Skeletal muscle tissue (tissue), 4 donors: ENCODE measurements around the gene CD163. TPM values are rescaled to one million over a fixed set of nuclear protein-coding genes. Genes with fewer than 3 reads are reported as not detected.

Experiments
- H3K27ac ChIP-seq: one replicate; pipeline ENCODE4 v1.7.0; 2013; ENCODE audit warnings: mild to moderate bottlenecking, low read depth, low read length, inconsistent platforms
- H3K27me3 ChIP-seq, 3 donors: one replicate each; pipeline ENCODE4 v1.7.0; 2013; ENCODE audit warnings: low read length in 3 of 3; ENCODE audit not compliant: control insufficient read depth in 3 of 3, insufficient read depth in 3 of 3
- H3K36me3 ChIP-seq, 3 donors: one replicate each; pipeline ENCODE4 v1.7.0; 2013; ENCODE audit warnings: low read length in 3 of 3; ENCODE audit not compliant: control insufficient read depth in 3 of 3, insufficient read depth in 3 of 3
- H3K4me1 ChIP-seq, 3 donors: one replicate each; pipeline ENCODE4 v1.7.0; 2013; ENCODE audit warnings: low read length in 3 of 3, mild to moderate bottlenecking in 3 of 3; ENCODE audit not compliant: control insufficient read depth in 3 of 3, insufficient read depth in 3 of 3
- H3K4me3 ChIP-seq, 3 donors: one replicate each; pipeline ENCODE4 v1.7.0; 2013; ENCODE audit warnings: low read length in 3 of 3
- H3K9ac ChIP-seq, 3 donors: one replicate each; pipeline ENCODE4 v1.7.0; 2013; ENCODE audit warnings: low read length in 3 of 3, mild to moderate bottlenecking in 3 of 3, moderate library complexity in 2 of 3, low read depth in 1 of 3
- H3K9me3 ChIP-seq, 3 donors: one replicate each; pipeline ENCODE4 v1.7.0; 2013; ENCODE audit warnings: low read length in 3 of 3; ENCODE audit not compliant: control insufficient read depth in 3 of 3
- total RNA-seq: library from RNA; depleted of rRNA; stranded (reverse); fragments of >200 nt; gene quantifications from one replicate; pipeline ENCODE4 v1.2.3, GENCODE V29; 2014
- donor health status: Osteomylitis.

Gene CD163
- total RNA-seq, 1 donor from 2014 or later = 23.0 TPM

GRCh38 chr12:7497661-7498060, 5.9 kb downstream of the CD163 start:
- Histone ChIP-seq H3K27me3 (no peaks in the 10 kb centered on the region), H3K27ac (no peak overlapping the region), H3K4me1 (no peaks in the 10 kb centered on the region), H3K9ac (no peak overlapping the region), H3K9me3 (no peaks in the 10 kb centered on the region), H3K4me3 (no peak overlapping the region), H3K36me3 (no peaks in the 10 kb centered on the region)

GRCh38 chr12:7496451-7496850, 7.1 kb downstream of the CD163 start:
- Histone ChIP-seq H3K4me3 (no peak overlapping the region), H3K27ac (no peak overlapping the region), H3K9ac (no peak overlapping the region)

GRCh38 chr12:7495136-7495535, 8.4 kb downstream of the CD163 start:
- Histone ChIP-seq H3K4me1 (no peaks in the 10 kb centered on the region), H3K27ac (no peak overlapping the region), H3K27me3 (no peaks in the 10 kb centered on the region), H3K9me3 (no peaks in the 10 kb centered on the region), H3K9ac (no peak overlapping the region), H3K36me3 (no peaks in the 10 kb centered on the region), H3K4me3 (no peak overlapping the region)

More at GRCh38 chr12:7496451-7496850, 7.1 kb downstream of the CD163 start:
- H3K27me3 ChIP-seq = no peaks in the 10 kb centered on the region
- no peaks in the 10 kb centered on the region for H3K36me3 ChIP-seq
- no peaks in the 10 kb centered on the region for H3K4me1 ChIP-seq
- no peaks in the 10 kb centered on the region for H3K9me3 ChIP-seq

- Histone ChIP-seq H3K27me3 (no peaks in the 10 kb centered on the region), H3K36me3 (no peaks in the 10 kb centered on the region), H3K27ac (no peak overlapping the region), H3K4me1 (no peaks in the 10 kb centered on the region), H3K4me3 (no peak overlapping the region), H3K9me3 (no peaks in the 10 kb centered on the region), H3K9ac (no peak overlapping the region)
These were observed 10.6 kb downstream of the CD163 start for GRCh38 chr12:7493006-7493405.

- no peaks in the 10 kb centered on the region for H3K4me1 ChIP-seq
- H3K9me3 ChIP-seq = no peaks in the 10 kb centered on the region
- no peak overlapping the region for H3K4me3 ChIP-seq
- no peak overlapping the region for H3K9ac ChIP-seq
- no peak overlapping the region for H3K27ac ChIP-seq
- H3K27me3 ChIP-seq = no peaks in the 10 kb centered on the region
- H3K36me3 ChIP-seq = no peaks in the 10 kb centered on the region
These were observed 17.1 kb downstream of the CD163 start for GRCh38 chr12:7486512-7486911.

GRCh38 chr12:7485095-7485494, 18.5 kb downstream of the CD163 start:
- Histone ChIP-seq H3K36me3 (no peaks in the 10 kb centered on the region), H3K9ac (no peak overlapping the region), H3K4me1 (no peaks in the 10 kb centered on the region), H3K4me3 (no peak overlapping the region), H3K9me3 (no peaks in the 10 kb centered on the region), H3K27me3 (no peaks in the 10 kb centered on the region), H3K27ac (no peak overlapping the region)

- H3K9ac ChIP-seq = no peak overlapping the region
- H3K9me3 ChIP-seq = no peaks in the 10 kb centered on the region
These were observed 20.2 kb downstream of the CD163 start for GRCh38 chr12:7483343-7483742.

GRCh38 chr12:7479771-7480170, 23.8 kb downstream of the CD163 start:
- no peaks in the 10 kb centered on the region for H3K9me3 ChIP-seq
- no peak overlapping the region for H3K4me3 ChIP-seq
- no peaks in the 10 kb centered on the region for H3K36me3 ChIP-seq
- no peak overlapping the region for H3K9ac ChIP-seq
- no peaks in the 10 kb centered on the region for H3K4me1 ChIP-seq
- no peak overlapping the region for H3K27ac ChIP-seq
- H3K27me3 ChIP-seq = no peaks in the 10 kb centered on the region

More at GRCh38 chr12:7483343-7483742, 20.2 kb downstream of the CD163 start:
- Histone ChIP-seq H3K4me1 (no peaks in the 10 kb centered on the region), H3K27me3 (no peaks in the 10 kb centered on the region), H3K4me3 (no peak overlapping the region), H3K27ac (no peak overlapping the region), H3K36me3 (no peaks in the 10 kb centered on the region)

- no peak overlapping the region for H3K9ac ChIP-seq
- no peaks in the 10 kb centered on the region for H3K36me3 ChIP-seq
- H3K9me3 ChIP-seq = no peaks in the 10 kb centered on the region
These were observed 31.5 kb downstream of the CD163 start for GRCh38 chr12:7472060-7472459.

GRCh38 chr12:7460375-7461259, 43.0 kb downstream of the CD163 start:
- no peaks in the 10 kb centered on the region for H3K27me3 ChIP-seq

More at GRCh38 chr12:7472060-7472459, 31.5 kb downstream of the CD163 start:
- no peak overlapping the region for H3K27ac ChIP-seq
- no peak overlapping the region for H3K4me3 ChIP-seq
- H3K27me3 ChIP-seq = no peaks in the 10 kb centered on the region
- no peaks in the 10 kb centered on the region for H3K4me1 ChIP-seq

More at GRCh38 chr12:7460375-7461259, 43.0 kb downstream of the CD163 start:
- Histone ChIP-seq H3K4me3 (no peak overlapping the region), H3K4me1 (no peaks in the 10 kb centered on the region), H3K9ac (no peak overlapping the region), H3K36me3 (no peaks in the 10 kb centered on the region), H3K9me3 (no peaks in the 10 kb centered on the region), H3K27ac (no peak overlapping the region)
